ENCODE data around the gene STRADA. TPM values are rescaled to one million over a fixed set of nuclear protein-coding genes. Genes with fewer than 3 reads are reported as not detected.

STRADA gene
- total RNA-seq, 1 experiment from 2014 or later: 56.3 TPM

DNA sequence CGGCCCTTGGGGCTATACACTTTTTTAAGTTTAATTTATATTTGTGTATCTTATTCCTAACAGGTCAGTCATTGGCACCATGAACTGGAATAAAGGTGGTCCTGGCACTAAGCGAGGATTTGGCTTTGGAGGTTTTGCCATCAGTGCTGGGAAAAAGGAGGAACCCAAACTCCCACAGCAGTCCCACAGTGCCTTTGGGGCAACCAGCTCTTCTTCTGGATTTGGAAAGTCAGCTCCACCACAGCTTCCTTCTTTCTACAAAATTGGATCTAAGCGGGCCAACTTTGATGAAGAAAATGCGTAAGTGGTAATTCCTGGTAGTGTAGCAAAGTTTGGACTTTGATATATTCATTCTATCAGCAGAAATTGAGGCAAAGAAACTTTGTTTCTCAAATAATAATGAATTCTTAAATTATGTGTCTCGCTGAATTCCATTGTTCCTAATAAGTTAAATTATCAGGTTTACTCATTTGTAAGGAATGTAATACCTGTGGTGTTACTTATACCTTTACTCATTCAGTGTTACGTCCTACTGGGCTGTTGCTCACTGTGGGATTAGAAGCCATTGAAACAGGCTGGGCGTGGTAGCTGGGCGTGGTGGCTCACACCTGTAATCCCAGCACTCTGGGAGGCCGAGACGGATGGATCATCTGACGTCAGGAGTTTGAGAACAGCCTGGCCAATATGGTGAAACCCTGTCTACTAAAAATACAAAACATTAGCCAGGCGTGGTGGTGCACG, 45.5 kb upstream of the STRADA start:
- ChIA-PET POLR2A (ENCODE audit: low non-redundant PET) (no interaction called here), CTCF (no interaction called here)
- no peaks in the 10 kb centered on the region for H3K4me1 ChIP-seq (ENCODE audit: insufficient read depth, low read length, poor library complexity, severe bottlenecking)
- no peak overlapping the region for H3K27ac ChIP-seq (ENCODE audit: low read depth, low read length, poor library complexity, severe bottlenecking)
- H3K4me3 ChIP-seq (ENCODE audit: low read depth, low read length, poor library complexity, severe bottlenecking): no peak overlapping the region
- TF ChIP-seq, protein P1, sequence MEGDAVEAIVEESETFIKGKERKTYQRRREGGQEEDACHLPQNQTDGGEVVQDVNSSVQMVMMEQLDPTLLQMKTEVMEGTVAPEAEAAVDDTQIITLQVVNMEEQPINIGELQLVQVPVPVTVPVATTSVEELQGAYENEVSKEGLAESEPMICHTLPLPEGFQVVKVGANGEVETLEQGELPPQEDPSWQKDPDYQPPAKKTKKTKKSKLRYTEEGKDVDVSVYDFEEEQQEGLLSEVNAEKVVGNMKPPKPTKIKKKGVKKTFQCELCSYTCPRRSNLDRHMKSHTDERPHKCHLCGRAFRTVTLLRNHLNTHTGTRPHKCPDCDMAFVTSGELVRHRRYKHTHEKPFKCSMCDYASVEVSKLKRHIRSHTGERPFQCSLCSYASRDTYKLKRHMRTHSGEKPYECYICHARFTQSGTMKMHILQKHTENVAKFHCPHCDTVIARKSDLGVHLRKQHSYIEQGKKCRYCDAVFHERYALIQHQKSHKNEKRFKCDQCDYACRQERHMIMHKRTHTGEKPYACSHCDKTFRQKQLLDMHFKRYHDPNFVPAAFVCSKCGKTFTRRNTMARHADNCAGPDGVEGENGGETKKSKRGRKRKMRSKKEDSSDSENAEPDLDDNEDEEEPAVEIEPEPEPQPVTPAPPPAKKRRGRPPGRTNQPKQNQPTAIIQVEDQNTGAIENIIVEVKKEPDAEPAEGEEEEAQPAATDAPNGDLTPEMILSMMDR (conservative IDR thresholded peaks at IDR 0.05; ENCODE audit: low read depth, low read length): no peak
- TF ChIP-seq EZH2 (IDR thresholded peaks at IDR 0.05; ENCODE audit: borderline replicate concordance, low read depth, low read length, poor library complexity, severe bottlenecking): no peak
- peaks cover 62% of the 10 kb centered on the region for H3K36me3 ChIP-seq (ENCODE audit: insufficient read depth, low read length, poor library complexity, severe bottlenecking)
- intact Hi-C loops (cut with micrococcal nuclease; ENCODE audit: unreplicated experiment): no loop called here
- DNase-seq (ENCODE audit: low spot score): no peak
- no TSS peak for BruUV-seq (replicated peaks)
- no peaks in the 10 kb centered on the region for H3K27me3 ChIP-seq (replicated peaks; ENCODE audit: insufficient read depth, low read depth, low read length, poor library complexity)
- H3K9me3 ChIP-seq (ENCODE audit: low read depth, low read length, poor library complexity, severe bottlenecking): no peaks in the 10 kb centered on the region

DNA sequence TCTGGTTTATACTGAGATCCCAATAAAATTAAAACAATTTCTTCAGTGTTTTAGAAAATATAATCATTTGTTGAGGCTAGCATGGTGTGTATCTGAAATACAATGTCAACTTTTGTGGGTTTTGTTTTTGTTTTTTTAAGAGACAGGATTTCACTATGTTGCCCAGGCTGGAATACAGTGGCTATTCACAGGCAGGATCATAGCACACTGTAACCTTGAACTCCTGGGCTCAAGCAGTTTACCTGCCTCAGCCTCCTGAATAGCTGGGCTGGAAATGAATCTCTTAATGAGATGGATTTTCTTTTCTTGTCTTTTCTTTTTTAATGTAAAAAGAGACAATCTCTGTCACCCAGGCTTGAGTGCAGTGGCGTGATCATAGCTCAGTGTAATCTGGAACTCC, 44.5 kb upstream of the STRADA start:
- Histone ChIP-seq H3K4me1 (ENCODE audit: insufficient read depth, low read length, poor library complexity, severe bottlenecking) (no peaks in the 10 kb centered on the region), H3K4me3 (ENCODE audit: low read depth, low read length, poor library complexity, severe bottlenecking) (no peak overlapping the region), H3K9me3 (ENCODE audit: low read depth, low read length, poor library complexity, severe bottlenecking) (no peaks in the 10 kb centered on the region), H3K27ac (ENCODE audit: low read depth, low read length, poor library complexity, severe bottlenecking) (no peak overlapping the region), H3K36me3 (ENCODE audit: insufficient read depth, low read length, poor library complexity, severe bottlenecking) (peaks cover 55% of the 10 kb centered on the region), H3K27me3 (replicated peaks; ENCODE audit: insufficient read depth, low read depth, low read length, poor library complexity) (no peaks in the 10 kb centered on the region)
- intact Hi-C loops (cut with micrococcal nuclease; ENCODE audit: unreplicated experiment): no loop called here
- TF ChIP-seq EZH2 (IDR thresholded peaks at IDR 0.05; ENCODE audit: borderline replicate concordance, low read depth, low read length, poor library complexity, severe bottlenecking): no peak
- TF ChIP-seq, protein P1 (conservative IDR thresholded peaks at IDR 0.05; ENCODE audit: low read depth, low read length): no peak
- no peak for DNase-seq (ENCODE audit: low spot score)
- BruUV-seq (replicated peaks): no TSS peak
- CTCF ChIA-PET: no interaction called here
- POLR2A ChIA-PET (ENCODE audit: low non-redundant PET): no interaction called here

DNA sequence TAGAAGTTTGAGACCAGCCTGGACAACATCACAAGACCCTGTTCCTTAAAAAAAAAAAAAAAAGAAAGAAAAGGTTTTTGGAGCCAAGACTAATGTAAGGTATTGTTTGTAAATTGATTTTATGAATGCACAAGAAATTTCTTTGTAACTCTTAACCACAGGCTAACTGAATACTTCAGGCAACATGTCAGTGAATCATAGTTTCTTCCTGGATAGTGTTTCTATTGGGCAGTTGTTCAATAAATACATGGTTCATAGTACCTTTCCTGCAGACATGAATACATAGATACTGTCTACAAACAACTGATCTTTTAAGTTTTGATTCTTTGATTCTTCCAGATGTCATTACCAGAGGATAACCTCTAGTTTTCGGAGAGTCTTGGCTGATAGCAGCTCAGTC, 44.0 kb upstream of the STRADA start:
- Histone ChIP-seq H3K27ac (ENCODE audit: low read depth, low read length, poor library complexity, severe bottlenecking) (no peak overlapping the region), H3K9me3 (ENCODE audit: low read depth, low read length, poor library complexity, severe bottlenecking) (no peaks in the 10 kb centered on the region), H3K4me3 (ENCODE audit: low read depth, low read length, poor library complexity, severe bottlenecking) (no peak overlapping the region), H3K4me1 (ENCODE audit: insufficient read depth, low read length, poor library complexity, severe bottlenecking) (no peaks in the 10 kb centered on the region), H3K36me3 (ENCODE audit: insufficient read depth, low read length, poor library complexity, severe bottlenecking) (peaks cover 51% of the 10 kb centered on the region), H3K27me3 (replicated peaks; ENCODE audit: insufficient read depth, low read depth, low read length, poor library complexity) (no peaks in the 10 kb centered on the region)
- ChIA-PET POLR2A (ENCODE audit: low non-redundant PET) (no interaction called here), CTCF (no interaction called here)
- DNase-seq (ENCODE audit: low spot score): no peak
- BruUV-seq (replicated peaks): no TSS peak
- TF ChIP-seq, protein P1 (conservative IDR thresholded peaks at IDR 0.05; ENCODE audit: low read depth, low read length): no peak
- no peak for TF ChIP-seq EZH2 (IDR thresholded peaks at IDR 0.05; ENCODE audit: borderline replicate concordance, low read depth, low read length, poor library complexity, severe bottlenecking)
- intact Hi-C loops (cut with micrococcal nuclease; ENCODE audit: unreplicated experiment): no loop called here
